Right ventricle myocardium inferior (tissue), 1 donor: ENCODE data around the gene BCAS1. TPM values are rescaled to one million over a fixed set of nuclear protein-coding genes. Genes with fewer than 3 reads are reported as not detected.

ENCODE experiments used
- ATAC-seq: fragments of 200-7000 bp; cut with Tn5 transposase; one replicate; pipeline ENCODE4 v1.9.1; 2020; ENCODE audit warnings: mild to moderate bottlenecking, moderate library complexity
- DNase-seq: peaks from one replicate; pipeline ENCODE4 v3.0.0; 2021; ENCODE audit errors: missing footprints
- intact Hi-C: fragments of 100-400 bp; cut with DNase I; formaldehyde crosslinking; loops from one replicate; pipeline ENCODE4 v1.11.0; 2022
- total RNA-seq: library from RNA; stranded (reverse); fragmentation: NEBNext Ultra II Directional; extraction: Animal tissue kit (Norgen Biotek cat#: 25700); gene quantifications from one replicate; pipeline ENCODE4 v1.2.1, GENCODE V29; 2021
- donor health status: DM: no; HTN: yes; CAD: no; lungs with severe emphysema.

Gene BCAS1
- total RNA-seq, 1 donor from 2014 or later, result not detected

DNA sequence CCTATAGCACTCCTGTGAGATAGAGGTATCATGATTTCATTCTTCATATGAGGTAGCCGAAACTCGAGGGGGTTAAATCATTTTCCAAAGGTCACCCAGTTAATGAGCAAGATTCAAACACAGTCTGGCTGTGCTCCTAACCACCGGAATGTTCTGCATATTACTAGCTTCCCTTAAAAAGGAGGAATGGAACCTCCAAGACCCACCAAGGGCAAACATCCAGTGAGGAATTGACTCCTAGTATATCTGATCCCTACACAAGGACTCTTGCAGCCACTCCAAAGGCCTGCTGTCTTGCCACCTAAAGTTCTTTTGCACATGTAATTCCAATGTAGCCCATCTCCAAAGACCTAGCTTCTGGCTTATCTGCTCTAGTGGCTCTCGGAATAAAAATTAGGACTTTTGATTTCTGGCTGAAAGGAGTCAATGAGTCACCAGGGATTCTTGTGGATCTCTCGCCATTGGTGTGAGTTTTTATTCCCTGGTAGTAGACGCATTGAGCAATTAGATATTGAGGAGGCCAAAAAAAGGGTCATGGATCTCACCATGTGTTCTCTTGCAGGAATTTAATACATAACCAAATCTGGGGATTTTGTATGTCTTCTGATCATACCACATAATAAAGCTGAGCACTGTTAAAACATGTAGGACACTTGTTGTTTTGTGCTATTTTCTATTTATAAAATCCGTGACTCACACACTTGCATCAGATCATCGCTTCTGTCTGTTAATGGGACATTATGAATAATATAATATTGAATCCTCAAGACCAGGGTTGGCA, 9.1 kb downstream of the BCAS1 start:
- ATAC-seq (no peak), DNase-seq (no peak)
- intact Hi-C loops, result loop anchor here (5.0 kb wide), 2 partner anchors 119 to 484 kb away; no protein-coding TSS in a partner anchor

GRCh38 chr20:54059691-54060364, 10.6 kb downstream of the BCAS1 start:
- ATAC-seq (no peak), DNase-seq (no peak)
- intact Hi-C loops, result loop anchor here (5.0 kb wide), 2 partner anchors 118 to 483 kb away; no protein-coding TSS in a partner anchor

DNA sequence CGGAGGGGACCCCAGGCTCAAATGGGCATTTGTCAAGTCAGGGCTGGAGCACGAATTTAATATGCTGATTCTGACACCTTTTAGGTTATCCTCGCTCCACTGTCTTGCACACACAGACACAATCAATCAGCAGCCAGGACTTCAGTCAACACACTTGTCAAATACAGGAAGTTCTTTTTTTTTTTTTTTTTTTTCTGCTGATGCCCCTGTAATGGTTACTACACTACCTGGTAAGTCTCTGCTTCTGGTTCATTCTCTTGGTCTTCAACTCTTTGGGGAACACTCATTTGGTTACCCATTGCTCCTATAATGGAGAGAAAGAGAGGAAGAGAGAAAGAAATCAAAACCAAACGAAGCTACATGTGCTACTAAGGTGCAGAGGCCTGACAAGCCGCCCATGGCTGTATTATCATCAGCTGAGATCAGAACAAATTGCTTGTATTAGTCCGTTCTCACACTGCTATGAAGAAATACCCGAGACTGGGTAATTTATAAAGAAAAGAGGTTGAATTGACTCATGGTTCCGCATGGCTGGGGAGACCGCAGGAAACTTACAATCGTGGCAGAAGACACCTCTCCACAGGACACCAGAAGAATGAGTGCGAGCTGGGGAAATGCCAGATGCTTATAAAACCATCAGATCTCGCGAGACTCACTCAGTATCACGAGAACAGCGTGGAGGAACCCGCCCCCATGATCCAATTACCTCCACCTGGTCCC, 11.8 kb downstream of the BCAS1 start:
- DNase-seq, result no peak
- intact Hi-C loops, result no loop called here
- no peak for ATAC-seq

GRCh38 chr20:54056762-54057639, 13.4 kb downstream of the BCAS1 start:
- no peak for ATAC-seq
- intact Hi-C loops, result no loop called here
- DNase-seq, result no peak

- intact Hi-C loops, result no loop called here
- ATAC-seq (no peak), DNase-seq (no peak)
Observed at GRCh38 chr20:54054516-54054915, 15.9 kb downstream of the BCAS1 start.

DNA sequence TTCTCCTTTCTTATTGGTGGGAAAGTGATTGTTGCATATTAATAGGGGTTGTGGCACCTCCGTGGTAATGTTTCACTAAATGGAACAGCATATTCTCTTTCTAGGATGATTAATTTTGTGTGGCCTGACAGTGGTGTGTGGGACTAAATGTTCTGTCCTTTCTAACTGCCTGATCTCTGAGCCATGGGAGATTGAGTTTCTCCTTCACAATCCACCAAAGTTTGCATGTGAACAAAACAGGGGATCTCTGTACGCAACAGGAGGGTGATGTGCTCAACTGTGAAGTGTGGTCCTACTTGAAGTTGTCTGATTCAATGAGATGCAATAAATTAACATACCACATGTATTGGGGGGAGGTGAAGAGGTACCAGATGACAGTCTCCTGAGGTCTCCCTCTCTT, 19.3 kb downstream of the BCAS1 start:
- DNase-seq, result no peak
- ATAC-seq, result no peak
- intact Hi-C loops, result no loop called here

GRCh38 chr20:54048891-54049545, 21.4 kb downstream of the BCAS1 start:
- DNase-seq (no peak), ATAC-seq (no peak)
- intact Hi-C loops, result no loop called here

DNA sequence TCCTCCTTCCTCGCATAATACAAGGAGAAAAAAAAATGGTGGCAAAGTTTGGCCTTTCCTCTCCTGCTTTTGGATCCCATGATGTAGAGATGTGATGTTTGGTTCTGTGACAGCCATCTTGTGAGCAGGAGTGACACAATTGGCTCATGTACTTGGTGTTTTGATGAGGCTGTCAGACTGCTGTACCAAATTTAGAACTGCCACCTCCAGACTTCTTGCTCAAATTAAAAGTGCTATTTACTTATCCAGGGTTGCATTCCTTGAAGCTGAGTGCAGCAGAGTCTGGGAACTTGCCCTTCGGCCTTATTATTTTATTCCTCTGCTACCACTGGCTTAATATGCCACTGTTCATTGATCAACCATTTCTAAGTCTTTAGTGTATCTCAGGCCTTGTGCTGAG, 21.9 kb downstream of the BCAS1 start:
- ATAC-seq (no peak), DNase-seq (no peak)
- intact Hi-C loops, result no loop called here

- DNase-seq (no peak), ATAC-seq (no peak)
- intact Hi-C loops, result no loop called here
Observed at GRCh38 chr20:54047720-54048119, 22.7 kb downstream of the BCAS1 start.

DNA sequence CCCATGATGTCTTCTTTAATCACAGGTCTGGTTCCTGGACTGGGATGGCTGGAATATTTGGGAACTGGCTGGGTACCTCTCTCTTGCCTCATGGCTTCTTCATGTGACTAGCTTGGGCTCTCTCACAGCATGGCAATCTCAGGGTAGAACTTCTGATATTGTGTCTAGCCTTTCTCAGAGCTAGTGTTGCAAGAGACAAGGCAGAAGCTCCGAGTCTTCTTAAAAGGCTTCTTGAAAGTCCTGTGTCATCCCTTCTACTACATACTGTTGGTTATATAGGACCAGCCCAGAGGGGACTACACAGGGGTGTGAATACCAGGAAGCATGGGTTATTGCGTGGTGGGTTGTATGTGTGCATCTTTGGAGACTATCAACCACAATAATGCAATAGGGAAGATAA, 23.3 kb downstream of the BCAS1 start:
- DNase-seq, result no peak
- no peak for ATAC-seq
- intact Hi-C loops, result no loop called here

DNA sequence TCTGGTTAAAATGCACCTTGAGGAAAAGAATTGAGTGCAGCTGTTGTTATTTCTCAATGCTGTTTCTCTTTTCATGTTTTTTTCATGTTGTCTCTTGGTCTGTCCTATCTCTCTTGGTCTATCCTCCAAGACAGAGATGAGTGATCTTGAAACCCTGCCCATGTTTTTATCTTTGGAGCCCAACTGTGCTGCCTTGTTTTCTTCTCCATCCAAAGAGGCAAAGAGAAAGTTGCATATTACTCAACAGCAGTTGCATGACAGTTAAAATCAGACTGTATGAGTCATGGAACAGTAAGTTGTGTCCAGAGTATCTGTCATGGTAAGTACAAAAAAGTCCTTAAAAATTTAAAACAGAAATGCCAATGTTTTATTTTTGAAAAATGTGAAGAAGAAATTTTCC, 26.2 kb downstream of the BCAS1 start:
- ATAC-seq (peak; percentile 56), DNase-seq (no peak)
- intact Hi-C loops, result no loop called here

DNA sequence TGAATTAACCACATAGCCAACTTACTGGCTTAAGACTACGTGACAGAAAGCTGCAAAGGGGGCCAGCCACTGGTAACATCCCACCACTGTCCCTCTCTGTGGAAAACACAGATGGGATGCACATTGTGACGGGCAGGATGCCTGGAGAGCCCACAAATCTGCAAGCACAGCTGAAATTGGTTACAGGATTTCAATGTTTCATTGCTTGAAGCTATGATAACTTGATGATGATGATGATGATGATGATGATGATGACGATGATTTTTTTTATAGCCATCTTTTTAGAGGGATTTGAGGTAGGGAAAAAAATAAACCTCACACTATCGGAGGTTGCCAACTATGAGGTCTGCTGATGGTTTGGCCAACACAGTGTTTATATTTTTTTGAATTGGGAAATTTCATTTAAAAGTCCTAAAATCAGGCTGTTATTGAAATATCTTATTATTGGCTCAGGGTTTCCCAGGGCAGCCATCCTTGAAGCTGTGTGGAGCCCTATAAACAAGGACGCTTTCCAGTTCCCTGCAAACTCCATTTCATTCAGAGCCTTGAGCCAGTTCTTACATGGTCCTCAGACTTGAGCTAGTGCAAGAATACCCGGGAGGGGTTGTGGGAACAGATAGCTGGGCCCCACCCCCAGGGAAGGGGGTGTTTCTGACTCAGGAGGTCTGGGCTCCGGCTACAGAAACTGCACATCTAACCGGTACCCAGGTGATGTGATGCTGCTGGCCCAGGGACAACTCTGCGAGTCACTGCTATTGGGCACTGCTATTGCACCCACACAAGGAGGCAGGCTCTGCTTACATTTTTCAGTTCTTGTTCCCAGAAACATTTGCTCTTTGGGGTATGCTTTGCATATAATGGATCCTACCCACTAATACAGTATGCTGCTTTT, 27.1 kb downstream of the BCAS1 start:
- intact Hi-C loops, result no loop called here
- ATAC-seq, result peak; percentile 23
- DNase-seq, result no peak

DNA sequence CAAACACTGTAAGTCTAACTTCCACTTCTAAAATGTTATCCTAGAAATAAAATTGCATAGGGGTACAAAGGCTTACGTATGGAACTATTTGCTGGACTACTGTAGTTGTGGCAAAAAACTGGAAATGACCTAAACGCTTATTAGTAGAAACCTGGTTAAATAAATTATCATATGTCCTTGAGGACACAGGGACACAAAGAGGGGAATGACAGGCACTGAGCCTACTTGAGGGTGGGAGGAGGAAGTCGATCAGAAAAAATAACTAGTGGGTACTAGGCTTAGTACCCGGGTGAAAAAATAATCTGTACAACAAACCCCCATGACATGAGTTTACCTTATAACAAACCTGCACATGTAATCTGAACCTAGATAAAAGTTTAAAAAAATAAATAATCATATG, 28.4 kb downstream of the BCAS1 start:
- no peak for ATAC-seq
- no peak for DNase-seq
- intact Hi-C loops, result no loop called here

DNA sequence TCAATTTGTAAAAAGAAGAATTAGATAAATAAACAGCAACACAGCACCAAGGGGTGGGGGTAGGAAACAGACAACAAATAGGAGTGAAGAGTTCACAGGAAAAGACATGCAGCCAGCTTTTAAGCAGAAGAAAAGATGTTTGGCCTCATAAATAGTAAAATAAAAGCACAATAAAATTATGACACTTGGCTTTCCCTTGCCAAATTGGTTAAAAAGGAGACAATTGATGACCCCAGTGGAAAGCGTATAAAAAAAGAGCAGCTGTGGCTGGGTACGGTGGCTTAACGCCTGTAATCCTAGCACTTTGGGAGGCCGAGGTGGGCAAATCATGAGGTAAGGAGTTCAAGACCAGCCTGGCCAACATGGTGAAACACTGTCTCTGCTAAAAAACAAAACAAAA, 29.1 kb downstream of the BCAS1 start:
- no peak for DNase-seq
- no peak for ATAC-seq
- intact Hi-C loops, result no loop called here

- ATAC-seq, result no peak
- intact Hi-C loops, result no loop called here
- DNase-seq, result no peak
Observed at GRCh38 chr20:54040531-54040930, 29.9 kb downstream of the BCAS1 start.

DNA sequence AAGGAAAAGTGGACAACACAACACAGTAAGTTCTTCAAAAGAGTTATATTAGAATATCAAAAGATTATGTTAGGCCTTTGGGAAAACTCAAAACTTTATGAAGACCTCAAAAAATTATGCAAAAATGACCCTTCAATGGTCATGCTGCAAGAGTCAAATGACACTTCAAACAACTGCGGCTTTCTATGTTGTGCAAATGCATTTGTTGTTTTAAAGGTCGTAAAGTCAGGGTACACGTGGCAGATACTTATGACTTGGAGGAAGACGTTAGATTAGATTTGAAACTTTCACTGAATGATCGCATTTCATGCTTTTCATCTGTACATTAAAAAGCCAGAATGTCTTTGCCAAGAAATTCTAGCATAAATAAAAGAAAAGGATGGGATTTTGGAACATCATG, 31.4 kb downstream of the BCAS1 start:
- intact Hi-C loops, result no loop called here
- ATAC-seq (no peak), DNase-seq (no peak)

DNA sequence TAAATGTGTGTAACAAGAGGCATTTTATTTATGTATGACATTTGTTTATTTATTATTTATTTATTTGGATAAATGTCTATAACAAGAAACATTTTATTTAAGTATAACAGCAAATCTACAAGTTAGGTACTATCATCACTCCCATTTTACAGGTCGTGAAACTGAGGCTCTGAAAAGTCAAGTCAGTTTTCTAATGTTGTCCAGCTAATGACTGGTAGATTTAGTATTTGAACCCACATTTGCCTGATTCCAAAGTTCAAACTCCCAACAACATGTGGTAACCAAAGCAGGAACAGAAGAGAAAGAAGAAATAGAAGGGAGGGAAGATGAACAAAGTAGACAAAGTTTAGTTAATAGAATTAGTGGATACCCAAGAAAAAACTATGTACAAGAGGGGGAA, 32.9 kb downstream of the BCAS1 start:
- DNase-seq (no peak), ATAC-seq (no peak)
- intact Hi-C loops, result no loop called here
